OCI-LY1 (cell line): ENCODE data around the gene HECW1.

Experiments used
- EZH2 ChIP-seq: fragments of 200-600 bp; sonication (generic), shearing (Covaris generic); IDR thresholded peaks from 2 replicates; pipeline ENCODE4 v1.8.0; 2017; ENCODE audit warnings: borderline replicate concordance, mixed run types, mild to moderate bottlenecking, antibody characterized with exemption, low read length, moderate library complexity, mixed read lengths
- TF ChIP-seq, protein P1 (sequence below): fragments of 200-600 bp; sonication (generic), shearing (Covaris generic); IDR thresholded peaks from 2 replicates; pipeline ENCODE4 v1.5.1; 2017; ENCODE audit warnings: mild to moderate bottlenecking, antibody characterized with exemption, low read length, moderate library complexity, mixed read lengths

DNA sequence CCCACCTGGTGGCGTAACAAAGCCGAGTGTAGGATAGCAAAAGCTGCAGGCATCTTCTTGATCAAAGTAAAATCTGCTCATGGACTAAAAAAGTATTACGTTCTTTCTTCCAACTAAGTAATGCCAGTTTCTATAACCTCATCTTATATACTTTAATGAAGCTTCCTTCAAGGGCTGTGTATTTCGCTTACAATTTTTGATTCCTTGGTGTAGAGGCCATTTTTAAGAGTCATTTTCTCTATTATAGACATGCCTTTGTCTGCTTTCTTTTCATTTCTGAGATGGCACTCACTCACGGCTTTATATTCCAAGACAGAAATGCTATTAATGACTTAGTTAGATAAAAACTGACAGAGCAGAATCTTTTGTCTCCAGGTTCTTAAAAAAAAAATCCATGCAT is 194.0 kb downstream of the HECW1 start:
- TF ChIP-seq, protein P1, sequence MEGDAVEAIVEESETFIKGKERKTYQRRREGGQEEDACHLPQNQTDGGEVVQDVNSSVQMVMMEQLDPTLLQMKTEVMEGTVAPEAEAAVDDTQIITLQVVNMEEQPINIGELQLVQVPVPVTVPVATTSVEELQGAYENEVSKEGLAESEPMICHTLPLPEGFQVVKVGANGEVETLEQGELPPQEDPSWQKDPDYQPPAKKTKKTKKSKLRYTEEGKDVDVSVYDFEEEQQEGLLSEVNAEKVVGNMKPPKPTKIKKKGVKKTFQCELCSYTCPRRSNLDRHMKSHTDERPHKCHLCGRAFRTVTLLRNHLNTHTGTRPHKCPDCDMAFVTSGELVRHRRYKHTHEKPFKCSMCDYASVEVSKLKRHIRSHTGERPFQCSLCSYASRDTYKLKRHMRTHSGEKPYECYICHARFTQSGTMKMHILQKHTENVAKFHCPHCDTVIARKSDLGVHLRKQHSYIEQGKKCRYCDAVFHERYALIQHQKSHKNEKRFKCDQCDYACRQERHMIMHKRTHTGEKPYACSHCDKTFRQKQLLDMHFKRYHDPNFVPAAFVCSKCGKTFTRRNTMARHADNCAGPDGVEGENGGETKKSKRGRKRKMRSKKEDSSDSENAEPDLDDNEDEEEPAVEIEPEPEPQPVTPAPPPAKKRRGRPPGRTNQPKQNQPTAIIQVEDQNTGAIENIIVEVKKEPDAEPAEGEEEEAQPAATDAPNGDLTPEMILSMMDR = no peak
- no peak for TF ChIP-seq EZH2
